Activated naive CD4-positive, alpha-beta T cell treated with anti-CD3 and anti-CD28 coated beads, Interleukin-2, amount 50 U/mL, for 24 hours (primary cell): ENCODE results near the gene ITIH2.
"Not testable (repeated sequence)": the region's sequence is repeated elsewhere in the genome, so short reads cannot be mapped to it uniquely, and the experiment has no call there.

Source experiments
- H3K27ac Mint-ChIP-seq: one replicate; pipeline ENCODE4 v1.8.0; 2021; ENCODE audit warnings: mild to moderate bottlenecking, mixed read lengths
- H3K27me3 Mint-ChIP-seq: one replicate; pipeline ENCODE4 v1.8.0; 2021; ENCODE audit warnings: mixed read lengths
- H3K36me3 Mint-ChIP-seq: one replicate; pipeline ENCODE4 v1.8.0; 2021; ENCODE audit warnings: mixed read lengths
- H3K4me1 Mint-ChIP-seq: one replicate; pipeline ENCODE4 v1.8.0; 2021; ENCODE audit warnings: mixed read lengths
- H3K4me3 Mint-ChIP-seq: one replicate; pipeline ENCODE4 v1.8.0; 2021; ENCODE audit warnings: mild to moderate bottlenecking, mixed read lengths
- H3K9me3 Mint-ChIP-seq: one replicate; pipeline ENCODE4 v1.8.0; 2021; ENCODE audit warnings: mixed read lengths

ITIH2 gene, protein sequence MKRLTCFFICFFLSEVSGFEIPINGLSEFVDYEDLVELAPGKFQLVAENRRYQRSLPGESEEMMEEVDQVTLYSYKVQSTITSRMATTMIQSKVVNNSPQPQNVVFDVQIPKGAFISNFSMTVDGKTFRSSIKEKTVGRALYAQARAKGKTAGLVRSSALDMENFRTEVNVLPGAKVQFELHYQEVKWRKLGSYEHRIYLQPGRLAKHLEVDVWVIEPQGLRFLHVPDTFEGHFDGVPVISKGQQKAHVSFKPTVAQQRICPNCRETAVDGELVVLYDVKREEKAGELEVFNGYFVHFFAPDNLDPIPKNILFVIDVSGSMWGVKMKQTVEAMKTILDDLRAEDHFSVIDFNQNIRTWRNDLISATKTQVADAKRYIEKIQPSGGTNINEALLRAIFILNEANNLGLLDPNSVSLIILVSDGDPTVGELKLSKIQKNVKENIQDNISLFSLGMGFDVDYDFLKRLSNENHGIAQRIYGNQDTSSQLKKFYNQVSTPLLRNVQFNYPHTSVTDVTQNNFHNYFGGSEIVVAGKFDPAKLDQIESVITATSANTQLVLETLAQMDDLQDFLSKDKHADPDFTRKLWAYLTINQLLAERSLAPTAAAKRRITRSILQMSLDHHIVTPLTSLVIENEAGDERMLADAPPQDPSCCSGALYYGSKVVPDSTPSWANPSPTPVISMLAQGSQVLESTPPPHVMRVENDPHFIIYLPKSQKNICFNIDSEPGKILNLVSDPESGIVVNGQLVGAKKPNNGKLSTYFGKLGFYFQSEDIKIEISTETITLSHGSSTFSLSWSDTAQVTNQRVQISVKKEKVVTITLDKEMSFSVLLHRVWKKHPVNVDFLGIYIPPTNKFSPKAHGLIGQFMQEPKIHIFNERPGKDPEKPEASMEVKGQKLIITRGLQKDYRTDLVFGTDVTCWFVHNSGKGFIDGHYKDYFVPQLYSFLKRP

DNA sequence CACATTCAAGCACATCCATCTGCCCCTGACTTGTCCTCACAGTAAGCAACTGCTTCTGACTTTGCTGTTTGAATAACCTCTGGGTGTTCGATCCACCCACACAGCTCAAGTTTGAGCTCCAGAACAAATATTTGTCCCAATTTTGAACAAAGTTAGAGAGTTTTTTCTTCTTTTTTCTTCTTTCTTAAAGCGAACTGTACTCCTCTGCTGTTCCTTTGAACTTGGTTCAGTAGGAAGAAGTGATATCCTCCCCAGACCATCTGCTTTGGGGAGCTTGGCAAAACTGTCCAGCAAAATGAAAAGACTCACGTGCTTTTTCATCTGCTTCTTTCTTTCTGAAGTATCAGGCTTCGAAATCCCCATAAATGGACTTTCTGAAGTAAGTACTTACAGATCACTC is at the start of gene ITIH2:
ITIH2 (plus strand) TSS at position 177 of the 400 bp plus-strand sequence; CDS start at position 296, 119 bp downstream.
- no peak within 1 kb of the TSS for H3K27ac Mint-ChIP-seq
- no peaks in the 10 kb centered on the region for H3K9me3 Mint-ChIP-seq
- no peak within 1 kb of the TSS for H3K4me3 Mint-ChIP-seq
- H3K4me1 Mint-ChIP-seq, result no peaks in the 10 kb centered on the region
- peaks cover 20% of the 10 kb centered on the region for H3K27me3 Mint-ChIP-seq
- no peaks in the 10 kb centered on the region for H3K36me3 Mint-ChIP-seq

GRCh38 chr10:7657079-7657478 is 46.0 kb upstream of the ITIH2 start:
- not testable (repeated sequence) for H3K4me1 Mint-ChIP-seq, H3K9me3 Mint-ChIP-seq, H3K4me3 Mint-ChIP-seq, H3K36me3 Mint-ChIP-seq, H3K27ac Mint-ChIP-seq
- H3K27me3 Mint-ChIP-seq, result peaks cover 21% of the 10 kb centered on the region

GRCh38 chr10:7657552-7657951 is 45.6 kb upstream of the ITIH2 start:
- H3K27me3 Mint-ChIP-seq, result peaks cover 24% of the 10 kb centered on the region

GRCh38 chr10:7659560-7659959 is 43.6 kb upstream of the ITIH2 start:
- Mint-ChIP-seq H3K4me1 (no peaks in the 10 kb centered on the region), H3K36me3 (no peaks in the 10 kb centered on the region), H3K9me3 (no peaks in the 10 kb centered on the region), H3K27me3 (peaks cover 29% of the 10 kb centered on the region), H3K27ac (no peak overlapping the region), H3K4me3 (no peak overlapping the region)

More at GRCh38 chr10:7657552-7657951, 45.6 kb upstream of the ITIH2 start:
- no peak overlapping the region for H3K4me3 Mint-ChIP-seq
- H3K36me3 Mint-ChIP-seq, result no peaks in the 10 kb centered on the region
- no peaks in the 10 kb centered on the region for H3K4me1 Mint-ChIP-seq
- no peaks in the 10 kb centered on the region for H3K9me3 Mint-ChIP-seq
- no peak overlapping the region for H3K27ac Mint-ChIP-seq

DNA sequence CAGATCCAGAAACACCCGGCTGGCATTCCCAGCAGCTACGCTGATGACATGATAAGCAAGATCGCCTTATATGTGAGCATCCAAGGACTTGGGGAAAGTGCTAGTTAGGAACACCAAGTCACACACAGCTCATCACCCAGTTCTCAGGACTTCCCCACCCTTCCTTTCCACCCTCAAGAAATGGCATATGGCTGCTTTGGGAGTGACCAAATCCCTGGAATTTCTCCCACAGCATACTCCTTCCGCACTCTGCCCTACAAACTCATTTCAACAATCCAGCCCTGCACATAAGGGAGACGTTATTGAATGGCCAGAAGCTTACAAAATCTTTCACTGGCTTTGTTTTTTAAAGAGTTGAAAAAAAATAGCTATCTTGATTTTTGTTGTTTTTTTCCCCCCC is 40.6 kb upstream of the ITIH2 start:
- H3K36me3 Mint-ChIP-seq, result no peaks in the 10 kb centered on the region
- H3K9me3 Mint-ChIP-seq, result no peaks in the 10 kb centered on the region
- no peak overlapping the region for H3K4me3 Mint-ChIP-seq
- H3K27ac Mint-ChIP-seq, result no peak overlapping the region
- H3K4me1 Mint-ChIP-seq, result peaks cover 11% of the 10 kb centered on the region
- H3K27me3 Mint-ChIP-seq, result peaks cover 44% of the 10 kb centered on the region

- no peaks in the 10 kb centered on the region for H3K9me3 Mint-ChIP-seq
Observed at GRCh38 chr10:7664707-7665106, 38.4 kb upstream of the ITIH2 start.

GRCh38 chr10:7665767-7666166 is 37.3 kb upstream of the ITIH2 start:
- H3K27me3 Mint-ChIP-seq, result peaks cover 41% of the 10 kb centered on the region
- H3K27ac Mint-ChIP-seq, result no peak overlapping the region
- H3K9me3 Mint-ChIP-seq, result no peaks in the 10 kb centered on the region
- peaks cover 17% of the 10 kb centered on the region for H3K4me1 Mint-ChIP-seq
- peak overlapping the region; percentile 83 for H3K4me3 Mint-ChIP-seq
- no peaks in the 10 kb centered on the region for H3K36me3 Mint-ChIP-seq

More at GRCh38 chr10:7664707-7665106, 38.4 kb upstream of the ITIH2 start:
- H3K27ac Mint-ChIP-seq, result no peak overlapping the region
- H3K36me3 Mint-ChIP-seq, result no peaks in the 10 kb centered on the region
- H3K27me3 Mint-ChIP-seq, result peaks cover 44% of the 10 kb centered on the region
- no peak overlapping the region for H3K4me3 Mint-ChIP-seq
- peaks cover 17% of the 10 kb centered on the region for H3K4me1 Mint-ChIP-seq

DNA sequence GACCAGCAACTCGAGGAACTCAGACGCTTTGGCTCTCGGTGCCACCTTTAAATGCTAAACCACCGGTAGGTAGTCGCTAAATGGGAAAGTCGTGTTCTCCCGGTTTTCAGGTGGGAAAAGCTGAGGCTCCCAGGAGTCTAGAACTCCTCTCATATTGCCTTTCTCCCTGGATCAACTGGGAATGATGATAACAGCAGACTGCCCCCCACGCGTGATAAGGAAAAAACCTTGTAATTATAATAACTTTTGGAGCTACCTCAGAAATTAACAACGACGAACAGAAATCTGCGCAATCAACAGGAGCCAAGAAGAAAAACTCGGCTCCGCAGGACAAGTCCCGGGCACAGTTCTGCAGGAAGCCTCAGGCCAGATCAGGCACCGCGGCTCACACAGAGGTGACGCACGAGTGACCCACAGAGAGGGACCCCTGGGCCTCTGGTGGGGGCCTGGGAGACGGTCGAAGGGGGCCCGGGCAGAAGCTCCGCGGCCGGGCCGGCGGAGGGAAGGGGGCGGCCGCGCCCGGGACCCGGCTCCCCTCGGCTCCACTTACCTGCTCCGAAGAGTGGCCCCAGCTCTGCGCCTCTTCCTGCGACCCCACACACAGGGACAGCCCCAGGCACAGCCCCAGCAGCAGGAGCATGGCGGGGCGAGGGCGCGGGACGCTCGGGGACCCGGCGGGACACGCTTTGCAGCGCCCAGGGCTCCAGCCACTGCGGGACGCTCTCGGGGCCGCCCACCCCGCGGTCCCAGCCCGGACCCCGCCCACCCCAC is 36.7 kb upstream of the ITIH2 start, which contains the start of gene ITIH5:
ITIH5 (minus strand) TSS at position 714 of the 771 bp plus-strand sequence; CDS start at position 640, 74 bp downstream.
- Mint-ChIP-seq H3K36me3 (no peaks in the 10 kb centered on the region), H3K9me3 (no peaks in the 10 kb centered on the region), H3K4me1 (peaks cover 17% of the 10 kb centered on the region), H3K27ac (no peak within 1 kb of the TSS), H3K4me3 (peak within 1 kb of the TSS; percentile 87), H3K27me3 (peaks cover 40% of the 10 kb centered on the region)

DNA sequence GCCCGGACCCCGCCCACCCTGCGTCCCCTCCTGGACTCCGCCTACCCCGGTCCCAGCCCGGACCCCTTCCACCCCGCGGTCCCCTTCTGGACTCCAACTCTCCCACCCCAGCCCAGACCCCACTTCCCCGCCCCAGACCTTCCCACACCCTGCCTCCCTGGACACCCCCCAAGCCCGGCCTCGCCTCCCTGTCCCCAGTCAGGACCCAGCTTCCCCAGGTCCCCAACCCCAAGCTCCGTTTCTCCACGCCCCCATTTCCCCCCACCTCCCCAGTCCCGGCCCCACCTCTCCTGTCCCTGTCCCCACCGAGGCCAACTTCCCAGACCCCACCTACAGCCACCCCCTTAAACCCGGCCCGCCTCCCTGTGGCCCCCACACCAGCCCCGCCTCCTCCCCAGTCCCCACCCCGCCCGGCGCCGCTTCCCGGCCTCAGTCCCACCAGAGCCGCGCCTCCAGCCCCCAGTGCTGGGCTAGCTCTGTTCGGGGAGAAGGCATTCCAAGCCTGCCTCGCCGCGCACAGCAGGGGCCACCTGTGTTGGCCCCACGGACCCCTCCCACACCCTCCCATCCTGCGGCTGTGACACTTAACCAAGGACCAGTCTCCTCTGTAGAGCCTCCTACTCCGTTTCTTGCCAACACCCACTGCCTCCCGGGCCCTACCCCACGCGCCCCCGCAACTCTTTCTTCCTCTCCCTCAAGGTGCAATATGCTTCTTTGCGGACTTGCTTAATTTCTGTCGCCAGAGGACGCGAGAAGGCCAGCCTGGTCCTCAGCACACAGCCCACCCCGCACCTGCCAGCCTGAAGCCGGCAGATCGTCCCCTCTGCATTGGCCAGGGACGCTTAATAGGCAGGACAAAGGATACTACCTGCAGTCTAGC is 35.6 kb upstream of the ITIH2 start:
- no peak overlapping the region for H3K27ac Mint-ChIP-seq
- peaks cover 38% of the 10 kb centered on the region for H3K27me3 Mint-ChIP-seq

GRCh38 chr10:7670157-7670556 is 33.0 kb upstream of the ITIH2 start:
- Mint-ChIP-seq H3K9me3 (no peaks in the 10 kb centered on the region), H3K4me1 (peaks cover 17% of the 10 kb centered on the region), H3K4me3 (no peak overlapping the region), H3K27me3 (peaks cover 43% of the 10 kb centered on the region), H3K27ac (no peak overlapping the region), H3K36me3 (no peaks in the 10 kb centered on the region)

More for the DNA sequence above, 35.6 kb upstream of the ITIH2 start:
- peaks cover 17% of the 10 kb centered on the region for H3K4me1 Mint-ChIP-seq
- no peaks in the 10 kb centered on the region for H3K36me3 Mint-ChIP-seq
- peak overlapping the region; percentile 87 for H3K4me3 Mint-ChIP-seq
- H3K9me3 Mint-ChIP-seq, result no peaks in the 10 kb centered on the region

- Mint-ChIP-seq H3K27ac (no peak overlapping the region), H3K4me1 (peaks cover 6% of the 10 kb centered on the region), H3K36me3 (no peaks in the 10 kb centered on the region), H3K4me3 (no peak overlapping the region), H3K27me3 (peaks cover 37% of the 10 kb centered on the region), H3K9me3 (no peaks in the 10 kb centered on the region)
Observed at GRCh38 chr10:7672341-7673134, 30.6 kb upstream of the ITIH2 start.

- Mint-ChIP-seq H3K27me3 (peaks cover 13% of the 10 kb centered on the region), H3K4me1 (no peaks in the 10 kb centered on the region), H3K4me3 (no peak overlapping the region), H3K9me3 (no peaks in the 10 kb centered on the region), H3K36me3 (no peaks in the 10 kb centered on the region), H3K27ac (no peak overlapping the region)
Observed at GRCh38 chr10:7679256-7679655, 23.9 kb upstream of the ITIH2 start.

GRCh38 chr10:7680078-7680477 is 23.0 kb upstream of the ITIH2 start:
- H3K36me3 Mint-ChIP-seq, H3K4me1 Mint-ChIP-seq, H3K4me3 Mint-ChIP-seq, H3K9me3 Mint-ChIP-seq, H3K27ac Mint-ChIP-seq, H3K27me3 Mint-ChIP-seq: not testable (repeated sequence)
